HCT116 (cell line): ENCODE results near the gene RHOU.

Experiments
- CEBPB ChIP-seq: IDR thresholded peaks from 2 replicates; pipeline ENCODE4 v1.6.1; 2012; ENCODE audit warnings: low read depth
- EGR1 ChIP-seq: IDR thresholded peaks from 2 replicates; pipeline ENCODE4 v1.6.1; 2012; ENCODE audit warnings: low read depth
- EZH2 ChIP-seq: fragments of 200-600 bp; sonication (generic); IDR thresholded peaks from 2 replicates; pipeline ENCODE4 v1.6.1; 2017; ENCODE audit warnings: antibody characterized with exemption, mixed run types
- EZH2phosphoT487 ChIP-seq: fragments of 200-600 bp; IDR thresholded peaks from 2 replicates; pipeline ENCODE4 v1.6.1; 2018; ENCODE audit warnings: antibody characterized with exemption, borderline replicate concordance
- POLR2A ChIP-seq: IDR thresholded peaks from 2 replicates; pipeline ENCODE4 v1.7.0; 2011; ENCODE audit warnings: borderline replicate concordance; ENCODE audit not compliant: insufficient read depth, insufficient read length; ENCODE audit errors: extremely low read depth
- POLR2AphosphoS5 ChIP-seq: IDR thresholded peaks from 2 replicates; pipeline ENCODE4 v1.6.1; 2011; ENCODE audit warnings: mild to moderate bottlenecking, low read depth, low read length, moderate library complexity
- RAD21 ChIP-seq: IDR thresholded peaks from 2 replicates; pipeline ENCODE4 v1.6.1; 2012; ENCODE audit warnings: low read depth, mild to moderate bottlenecking
- SIN3A ChIP-seq: IDR thresholded peaks from 2 replicates; pipeline ENCODE4 v1.6.1; 2012; ENCODE audit warnings: low read depth
- SP1 ChIP-seq: IDR thresholded peaks from 2 replicates; pipeline ENCODE4 v1.6.1; 2012; ENCODE audit warnings: low read depth
- TCF7L2 ChIP-seq: IDR thresholded peaks from 2 replicates; pipeline ENCODE4 v1.7.0; 2011; ENCODE audit warnings: borderline replicate concordance, inconsistent platforms; ENCODE audit not compliant: insufficient read depth, insufficient read length; ENCODE audit errors: extremely low read depth
- ZNF274 ChIP-seq: fragments of 200-500 bp; sonication (Bioruptor generic); IDR thresholded peaks from 2 replicates; pipeline ENCODE4 v1.6.1; 2014; ENCODE audit warnings: mild to moderate bottlenecking, low read depth, low read length, inconsistent platforms
- TF ChIP-seq, protein P1 (sequence below), 3 experiments: fragments of 200-600 bp in 1 of 3; sonication (generic) in 1 of 3; IDR thresholded peaks in 2 of 3; conservative IDR thresholded peaks in 1 of 3; 2 replicates each; pipeline ENCODE4 v1.5.1; 2012 to 2017; ENCODE audit warnings: low read depth in 2 of 3, low read length in 2 of 3, antibody characterized with exemption in 1 of 3, borderline replicate concordance in 1 of 3, control low read depth in 1 of 3, mild to moderate bottlenecking in 1 of 3, mixed read lengths in 1 of 3, mixed run types in 1 of 3, moderate library complexity in 1 of 3; ENCODE audit not compliant: insufficient read depth in 1 of 3
- TF ChIP-seq, protein P2 (sequence below): IDR thresholded peaks from 2 replicates; pipeline ENCODE4 v1.6.1; 2011; ENCODE audit warnings: mild to moderate bottlenecking, low read length, moderate library complexity; ENCODE audit not compliant: insufficient replicate concordance; ENCODE audit errors: extremely low read depth

DNA sequence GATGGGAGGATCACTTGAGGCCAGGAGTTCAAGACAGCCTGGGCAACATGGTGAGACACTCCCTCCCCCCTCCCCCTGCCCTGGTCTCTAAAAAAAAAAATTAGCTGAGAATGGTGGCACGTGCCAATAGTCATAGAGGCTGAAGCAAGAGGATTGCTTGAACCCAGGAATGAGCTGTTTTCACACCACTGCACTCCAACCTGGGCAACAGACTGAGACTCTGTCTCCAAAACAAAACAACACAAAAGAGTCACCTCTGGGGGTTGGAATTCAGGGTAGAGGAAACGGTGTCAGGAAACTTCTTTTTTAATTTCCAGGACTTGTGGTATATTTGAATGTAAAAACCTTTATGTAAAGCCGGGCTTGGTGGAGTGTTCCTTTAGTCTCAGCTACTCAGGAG, 43.2 kb downstream of the RHOU start:
- TF ChIP-seq, protein P1, sequence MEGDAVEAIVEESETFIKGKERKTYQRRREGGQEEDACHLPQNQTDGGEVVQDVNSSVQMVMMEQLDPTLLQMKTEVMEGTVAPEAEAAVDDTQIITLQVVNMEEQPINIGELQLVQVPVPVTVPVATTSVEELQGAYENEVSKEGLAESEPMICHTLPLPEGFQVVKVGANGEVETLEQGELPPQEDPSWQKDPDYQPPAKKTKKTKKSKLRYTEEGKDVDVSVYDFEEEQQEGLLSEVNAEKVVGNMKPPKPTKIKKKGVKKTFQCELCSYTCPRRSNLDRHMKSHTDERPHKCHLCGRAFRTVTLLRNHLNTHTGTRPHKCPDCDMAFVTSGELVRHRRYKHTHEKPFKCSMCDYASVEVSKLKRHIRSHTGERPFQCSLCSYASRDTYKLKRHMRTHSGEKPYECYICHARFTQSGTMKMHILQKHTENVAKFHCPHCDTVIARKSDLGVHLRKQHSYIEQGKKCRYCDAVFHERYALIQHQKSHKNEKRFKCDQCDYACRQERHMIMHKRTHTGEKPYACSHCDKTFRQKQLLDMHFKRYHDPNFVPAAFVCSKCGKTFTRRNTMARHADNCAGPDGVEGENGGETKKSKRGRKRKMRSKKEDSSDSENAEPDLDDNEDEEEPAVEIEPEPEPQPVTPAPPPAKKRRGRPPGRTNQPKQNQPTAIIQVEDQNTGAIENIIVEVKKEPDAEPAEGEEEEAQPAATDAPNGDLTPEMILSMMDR (IDR thresholded peaks at IDR 0.05 in 2 of 3, conservative IDR thresholded peaks at IDR 0.05 in 1 of 3; ENCODE audit: borderline replicate concordance in 1 of 3, insufficient read depth in 1 of 3, low read depth in 2 of 3, low read length in 2 of 3), result no peak
- TF ChIP-seq POLR2AphosphoS5, result no peak
- TF ChIP-seq EZH2phosphoT487, result no peak
- no peak for TF ChIP-seq RAD21
- TF ChIP-seq EZH2, result no peak
- no peak for TF ChIP-seq POLR2A
- no peak for TF ChIP-seq ZNF274
- TF ChIP-seq, protein P2, sequence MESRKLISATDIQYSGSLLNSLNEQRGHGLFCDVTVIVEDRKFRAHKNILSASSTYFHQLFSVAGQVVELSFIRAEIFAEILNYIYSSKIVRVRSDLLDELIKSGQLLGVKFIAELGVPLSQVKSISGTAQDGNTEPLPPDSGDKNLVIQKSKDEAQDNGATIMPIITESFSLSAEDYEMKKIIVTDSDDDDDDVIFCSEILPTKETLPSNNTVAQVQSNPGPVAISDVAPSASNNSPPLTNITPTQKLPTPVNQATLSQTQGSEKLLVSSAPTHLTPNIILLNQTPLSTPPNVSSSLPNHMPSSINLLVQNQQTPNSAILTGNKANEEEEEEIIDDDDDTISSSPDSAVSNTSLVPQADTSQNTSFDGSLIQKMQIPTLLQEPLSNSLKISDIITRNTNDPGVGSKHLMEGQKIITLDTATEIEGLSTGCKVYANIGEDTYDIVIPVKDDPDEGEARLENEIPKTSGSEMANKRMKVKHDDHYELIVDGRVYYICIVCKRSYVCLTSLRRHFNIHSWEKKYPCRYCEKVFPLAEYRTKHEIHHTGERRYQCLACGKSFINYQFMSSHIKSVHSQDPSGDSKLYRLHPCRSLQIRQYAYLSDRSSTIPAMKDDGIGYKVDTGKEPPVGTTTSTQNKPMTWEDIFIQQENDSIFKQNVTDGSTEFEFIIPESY, result no peak
- no peak for TF ChIP-seq SP1
- TF ChIP-seq CEBPB, result no peak
- no peak for TF ChIP-seq SIN3A
- TF ChIP-seq TCF7L2, result no peak
- TF ChIP-seq EGR1, result no peak
